ENCODE measurements around the gene EDN2.

The EDN2 gene

DNA sequence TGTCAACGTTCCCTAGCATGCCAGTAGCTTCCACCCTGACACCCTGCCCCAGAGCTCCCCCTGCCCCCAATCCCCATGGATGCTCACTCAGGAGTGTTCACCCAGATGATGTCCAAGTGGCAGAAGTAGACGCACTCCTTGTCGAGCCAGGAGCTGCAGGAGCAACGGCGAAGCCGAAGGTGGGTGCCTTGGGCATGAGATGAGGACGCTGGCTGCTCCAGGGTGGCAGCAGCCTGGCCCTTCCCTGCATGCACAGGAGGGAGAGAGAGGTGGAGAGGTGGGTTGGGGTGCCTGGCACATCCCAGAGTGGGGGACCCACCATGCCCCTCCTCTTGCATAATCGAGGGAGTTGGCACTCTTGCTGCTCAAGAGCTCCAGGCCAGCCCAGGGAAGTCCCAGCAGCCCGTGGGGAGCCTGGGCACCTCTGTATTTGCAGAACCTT lies 502 bp downstream of the EDN2 start:
- H3K4me3 ChIP-seq (ENCODE audit: low read depth, low read length): no peak overlapping the region

GRCh38 chr1:41483001-41483850 lies 1.3 kb downstream of the EDN2 start:
- no peak overlapping the region for H3K4me3 ChIP-seq (ENCODE audit: low read depth, low read length)
- TF ChIP-seq, protein P1, sequence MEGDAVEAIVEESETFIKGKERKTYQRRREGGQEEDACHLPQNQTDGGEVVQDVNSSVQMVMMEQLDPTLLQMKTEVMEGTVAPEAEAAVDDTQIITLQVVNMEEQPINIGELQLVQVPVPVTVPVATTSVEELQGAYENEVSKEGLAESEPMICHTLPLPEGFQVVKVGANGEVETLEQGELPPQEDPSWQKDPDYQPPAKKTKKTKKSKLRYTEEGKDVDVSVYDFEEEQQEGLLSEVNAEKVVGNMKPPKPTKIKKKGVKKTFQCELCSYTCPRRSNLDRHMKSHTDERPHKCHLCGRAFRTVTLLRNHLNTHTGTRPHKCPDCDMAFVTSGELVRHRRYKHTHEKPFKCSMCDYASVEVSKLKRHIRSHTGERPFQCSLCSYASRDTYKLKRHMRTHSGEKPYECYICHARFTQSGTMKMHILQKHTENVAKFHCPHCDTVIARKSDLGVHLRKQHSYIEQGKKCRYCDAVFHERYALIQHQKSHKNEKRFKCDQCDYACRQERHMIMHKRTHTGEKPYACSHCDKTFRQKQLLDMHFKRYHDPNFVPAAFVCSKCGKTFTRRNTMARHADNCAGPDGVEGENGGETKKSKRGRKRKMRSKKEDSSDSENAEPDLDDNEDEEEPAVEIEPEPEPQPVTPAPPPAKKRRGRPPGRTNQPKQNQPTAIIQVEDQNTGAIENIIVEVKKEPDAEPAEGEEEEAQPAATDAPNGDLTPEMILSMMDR (conservative IDR thresholded peaks at IDR 0.05; ENCODE audit: low read depth, low read length): no peak
- DNase-seq (ENCODE audit: low read depth): no peak

More for the DNA sequence above, 502 bp downstream of the EDN2 start:
- no peak for DNase-seq (ENCODE audit: low read depth)
- TF ChIP-seq, protein P1 (conservative IDR thresholded peaks at IDR 0.05; ENCODE audit: low read depth, low read length): no peak

GRCh38 chr1:41482001-41482765 lies 2.3 kb downstream of the EDN2 start:
- no peak overlapping the region for H3K4me3 ChIP-seq (ENCODE audit: low read depth, low read length)
- TF ChIP-seq, protein P1 (conservative IDR thresholded peaks at IDR 0.05; ENCODE audit: low read depth, low read length): no peak
- no peak for DNase-seq (ENCODE audit: low read depth)

- TF ChIP-seq, protein P1 (conservative IDR thresholded peaks at IDR 0.05; ENCODE audit: low read depth, low read length): no peak
- DNase-seq (ENCODE audit: low read depth): no peak
- H3K4me3 ChIP-seq (ENCODE audit: low read depth, low read length): no peak overlapping the region
Measured at GRCh38 chr1:41481109-41481775, 3.2 kb downstream of the EDN2 start.

DNA sequence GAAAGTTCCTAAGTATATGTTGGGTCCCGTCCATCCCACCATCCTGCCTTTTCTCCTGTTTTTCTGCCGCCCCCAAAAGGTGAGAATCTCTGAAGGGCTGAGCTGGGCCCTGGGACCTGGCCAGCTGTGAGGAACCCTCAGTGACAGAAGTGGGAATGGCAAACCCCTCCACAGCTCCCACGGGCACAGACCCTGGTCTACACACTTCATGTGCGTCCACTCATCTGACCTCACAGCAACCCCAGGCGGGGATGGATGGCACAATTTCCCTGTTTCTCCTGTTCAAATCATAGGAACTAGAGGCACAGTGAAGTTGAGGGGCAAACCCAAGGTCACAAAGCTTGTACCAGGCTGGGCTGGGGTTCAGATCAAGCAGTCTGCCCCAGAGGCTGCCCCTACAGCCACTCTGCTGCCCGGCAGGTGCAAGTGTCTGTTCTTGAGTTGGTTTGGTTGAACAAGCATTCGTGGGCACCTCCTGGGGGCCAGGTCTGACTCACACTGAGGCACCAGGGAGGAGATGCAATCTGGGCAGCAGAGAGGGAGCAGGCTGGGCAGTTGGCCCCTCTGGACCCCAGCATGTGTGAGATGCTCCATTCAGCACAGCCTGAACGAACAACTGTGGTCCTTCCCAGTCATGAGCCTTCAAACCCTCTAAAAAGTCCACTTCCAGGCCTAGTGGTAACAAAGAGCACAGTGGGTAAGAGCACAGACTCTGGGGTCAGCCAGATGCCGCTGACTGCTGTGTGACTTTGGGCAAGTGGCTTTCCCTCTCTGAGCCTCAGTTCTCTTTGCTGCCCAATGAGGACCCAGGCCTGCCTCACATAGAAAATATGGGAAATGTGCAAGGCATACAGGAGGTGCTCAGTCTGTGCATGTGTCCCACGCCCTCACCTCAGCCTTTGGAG lies 4.0 kb downstream of the EDN2 start:
- H3K4me3 ChIP-seq (ENCODE audit: low read depth, low read length): no peak overlapping the region
- no peak for DNase-seq (ENCODE audit: low read depth)
- TF ChIP-seq, protein P1 (conservative IDR thresholded peaks at IDR 0.05; ENCODE audit: low read depth, low read length): no peak

GRCh38 chr1:41479808-41480160 lies 4.7 kb downstream of the EDN2 start:
- DNase-seq (ENCODE audit: low read depth): no peak
- TF ChIP-seq, protein P1 (conservative IDR thresholded peaks at IDR 0.05; ENCODE audit: low read depth, low read length): no peak
- no peak overlapping the region for H3K4me3 ChIP-seq (ENCODE audit: low read depth, low read length)

Measured in choroid plexus epithelial cell (primary cell).